GM12878 (cell line): Measurements from ENCODE around the gene PLA2G6. TPM values are rescaled to one million over a fixed set of nuclear protein-coding genes. Genes with fewer than 3 reads are reported as not detected.

Source experiments
- ATAC-seq: fragments of 200-7000 bp; cut with Tn5 transposase; 3 replicates; pipeline ENCODE4 v1.9.1; 2020; ENCODE audit warnings: mild to moderate bottlenecking, moderate library complexity
- BruUV-seq: library from RNA; stranded (reverse); fragments of 400-500 nt; replicated peaks from 2 replicates; lab custom pipeline; 2021; lab: Mats Ljungman, UMichigan
- CTCF ChIA-PET: fragments of 300-600 bp; sonication (Branson Sonifier 250); formaldehyde crosslinking; extraction: SDS; loops from one replicate; lab custom pipeline; 2021; ENCODE audit warnings: inconsistent platforms; lab: Yijun Ruan, JAX
- POLR2A ChIA-PET: fragments of 350-600 bp; formaldehyde crosslinking; extraction: SDS; loops from one replicate; lab custom pipeline; 2021; ENCODE audit warnings: inconsistent platforms; lab: Charles Lee
- RAD21 ChIA-PET: fragments of 300-600 bp; sonication (Branson Sonifier 250); formaldehyde crosslinking; loops from one replicate; lab custom pipeline; 2023; ENCODE audit warnings: antibody characterized with exemption; ENCODE audit not compliant: unreplicated experiment; lab: Charles Lee
- SMC1A ChIA-PET: fragments of 300-600 bp; sonication (Branson Sonifier 250); formaldehyde crosslinking; loops from one replicate; lab custom pipeline; 2023; ENCODE audit not compliant: unreplicated experiment, uncharacterized antibody; lab: Charles Lee
- DNase-seq: peaks from one replicate; pipeline ENCODE4 v3.0.0-alpha.2; 2011; ENCODE audit warnings: low read depth, low spot score
- FAIRE-seq: peaks from 3 replicates; lab custom pipeline; 2011; peaks lifted over from hg19 to GRCh38; lab: Jason Lieb, UNC
- H2AFZ ChIP-seq: 2 replicates; pipeline ENCODE4 v1.6.0; 2011; ENCODE audit warnings: low read depth, low read length, control low read depth; ENCODE audit not compliant: control insufficient read depth
- H3K27ac ChIP-seq: 2 replicates; pipeline ENCODE4 v1.5.1; 2011; ENCODE audit warnings: control low read depth; ENCODE audit not compliant: control insufficient read depth, insufficient read depth
- H3K27me3 ChIP-seq, 2 experiments: replicated peaks in 1 of 2; 2 replicates each; pipeline versions ENCODE4 v1.6.0 to v1.6.1; 2011; ENCODE audit warnings: low read length in 1 of 2; ENCODE audit not compliant: control insufficient read depth in 2 of 2, insufficient read depth in 2 of 2
- H3K36me3 ChIP-seq, 2 experiments: 2 replicates each; pipeline ENCODE4 v1.5.1; 2011; ENCODE audit warnings: low read length in 1 of 2; ENCODE audit not compliant: control insufficient read depth in 2 of 2, insufficient read depth in 2 of 2
- H3K4me1 ChIP-seq: 2 replicates; pipeline ENCODE4 v1.6.1; 2011; ENCODE audit warnings: mild to moderate bottlenecking, low read length, moderate library complexity, mixed read lengths; ENCODE audit not compliant: control insufficient read depth, insufficient read depth
- H3K4me2 ChIP-seq: 2 replicates; pipeline ENCODE4 v1.6.0; 2011; ENCODE audit warnings: control low read depth; ENCODE audit not compliant: control insufficient read depth, insufficient read depth
- H3K4me3 ChIP-seq: fragments of 200-600 bp; sonication (generic); 2 replicates; pipeline ENCODE4 v1.5.1; 2016
- H3K79me2 ChIP-seq: 2 replicates; pipeline ENCODE4 v1.6.0; 2011; ENCODE audit warnings: low read length; ENCODE audit not compliant: control insufficient read depth, insufficient read depth
- H3K9ac ChIP-seq: 2 replicates; pipeline ENCODE4 v1.8.0; 2011; ENCODE audit warnings: low read length, control low read depth, mixed read lengths; ENCODE audit not compliant: control insufficient read depth, insufficient read depth
- H3K9me3 ChIP-seq: replicated peaks from 3 replicates; pipeline ENCODE4 v1.5.1; 2011; ENCODE audit warnings: mild to moderate bottlenecking, low read length; ENCODE audit not compliant: control insufficient read depth, insufficient read depth
- H4K20me1 ChIP-seq: 2 replicates; pipeline ENCODE4 v1.6.0; 2011; ENCODE audit not compliant: control insufficient read depth, insufficient read depth
- ATF7 ChIP-seq: fragments of 450-650 bp; IDR thresholded peaks from 2 replicates; pipeline ENCODE4 v1.6.1; 2016; ENCODE audit warnings: low read depth, mild to moderate bottlenecking
- BHLHE40 ChIP-seq, 2 experiments: fragments of 450-650 bp in 1 of 2; IDR thresholded peaks; 2 replicates each; pipeline ENCODE4 v1.6.1; 2011 to 2017; ENCODE audit warnings: low read depth in 2 of 2, borderline replicate concordance in 1 of 2, improper control_type of control experiment in 1 of 2, low read length in 1 of 2, mild to moderate bottlenecking in 1 of 2
- BMI1 ChIP-seq: fragments of 450-650 bp; IDR thresholded peaks from 2 replicates; pipeline ENCODE4 v1.6.1; 2016; ENCODE audit warnings: mild to moderate bottlenecking, moderate library complexity, borderline replicate concordance
- CBFB ChIP-seq: IDR thresholded peaks from 2 replicates; pipeline ENCODE4 v1.6.1; 2016; ENCODE audit warnings: antibody characterized with exemption, low read depth
- FOXK2 ChIP-seq: fragments of 450-650 bp; IDR thresholded peaks from 2 replicates; pipeline ENCODE4 v1.6.1; 2017; ENCODE audit warnings: mild to moderate bottlenecking, moderate library complexity
- GABPA ChIP-seq: IDR thresholded peaks from 2 replicates; pipeline ENCODE4 v1.6.1; 2014; ENCODE audit warnings: antibody characterized with exemption, low read depth, mild to moderate bottlenecking, inconsistent platforms
- HDAC6 ChIP-seq: fragments of 200-600 bp; sonication (generic); IDR thresholded peaks from one replicate; pipeline ENCODE4 v1.8.0; 2017; ENCODE audit warnings: antibody characterized with exemption; ENCODE audit not compliant: unreplicated experiment
- KLF5 ChIP-seq: fragments of 450-650 bp; IDR thresholded peaks from 2 replicates; pipeline ENCODE4 v1.6.1; 2014; ENCODE audit warnings: mild to moderate bottlenecking; ENCODE audit not compliant: partially characterized antibody
- NFXL1 ChIP-seq: fragments of 450-650 bp; IDR thresholded peaks from 2 replicates; pipeline ENCODE4 v1.6.1; 2017; ENCODE audit warnings: antibody characterized with exemption, mild to moderate bottlenecking, borderline replicate concordance
- NR2C2 ChIP-seq: IDR thresholded peaks from 2 replicates; pipeline ENCODE4 v1.6.1; 2011; ENCODE audit warnings: borderline replicate concordance, low read depth; ENCODE audit not compliant: control insufficient read depth, insufficient read length
- RAD51 ChIP-seq: fragments of 450-650 bp; IDR thresholded peaks from 2 replicates; pipeline ENCODE4 v1.6.1; 2016; ENCODE audit warnings: moderate library complexity, mild to moderate bottlenecking, inconsistent platforms
- SREBF1 ChIP-seq: IDR thresholded peaks from 2 replicates; pipeline ENCODE4 v1.6.1; 2012; ENCODE audit warnings: mild to moderate bottlenecking, low read length
- SUZ12 ChIP-seq: fragments of 200-600 bp; sonication (generic); IDR thresholded peaks from one replicate; pipeline ENCODE4 v1.6.1; 2018; ENCODE audit warnings: antibody characterized with exemption, mild to moderate bottlenecking; ENCODE audit not compliant: unreplicated experiment
- TCF3 ChIP-seq: IDR thresholded peaks from 2 replicates; pipeline ENCODE4 v1.6.1; 2012; ENCODE audit warnings: low read depth, mild to moderate bottlenecking, low read length, borderline replicate concordance; ENCODE audit not compliant: insufficient read depth
- ZZZ3 ChIP-seq: IDR thresholded peaks from 2 replicates; pipeline ENCODE4 v1.6.1; 2011; ENCODE audit warnings: low read depth; ENCODE audit not compliant: control insufficient read depth, insufficient read length
- WGBS: methylation state at CpG from one replicate; pipeline ENCODE4 v1.1.6; 2016; ENCODE audit warnings: low lambda C conversion rate; ENCODE audit not compliant: insufficient replicate concordance, insufficient coverage; ENCODE audit errors: missing lambda C conversion rate; 5-methylcytosine and 5-hydroxymethylcytosine counted together
- in situ Hi-C: fragments of 300-500 bp; cut with MboI; formaldehyde crosslinking; loops from 9 replicates; pipeline ENCODE4 v1.14.3; 2018; ENCODE audit warnings: mixed read lengths
- intact Hi-C: fragments of 100-400 bp; cut with micrococcal nuclease; formaldehyde crosslinking; loops from one replicate; pipeline ENCODE4 v1.14.2; 2022; ENCODE audit not compliant: unreplicated experiment
- polyA plus RNA-seq, 11 experiments: library from polyadenylated mRNA; depleted of rRNA in 4 of 11; unstranded in 6 of 11; stranded (reverse) in 5 of 11; fragments of >200 nt; fragmentation: Nextera tagmentation in 4 of 11; fragmentation: Illumina TruSeq in 1 of 11; extraction: Ambion mirVana in 4 of 11; extraction: Trizol in 1 of 11; gene quantifications; 1 replicate in 1 of 11; 2 replicates in 10 of 11; pipeline versions ENCODE4 v1.2.1 to v1.2.3, GENCODE V29; 2011 to 2016; ENCODE audit warnings: inconsistent platforms in 2 of 11, missing spikeins in 2 of 11, low read depth in 1 of 11
- total RNA-seq, 4 experiments: library from RNA; depleted of rRNA in 3 of 4; stranded (reverse); fragments of >200 nt in 3 of 4; fragmentation: Illumina TruSeq in 1 of 4; extraction: Trizol in 1 of 4; gene quantifications; 2 replicates each; pipeline versions ENCODE4 v1.2.1 to v1.2.3, GENCODE V29; 2013 to 2021
- TF ChIP-seq, protein P1 (sequence below): fragments of 450-650 bp; IDR thresholded peaks from 2 replicates; pipeline ENCODE4 v1.6.1; 2017; ENCODE audit warnings: borderline replicate concordance
- TF ChIP-seq, protein P2 (sequence below): fragments of 450-650 bp; IDR thresholded peaks from 2 replicates; pipeline ENCODE4 v1.6.1; 2017; ENCODE audit warnings: antibody characterized with exemption, mild to moderate bottlenecking, moderate library complexity

PLA2G6 gene
- total and polyA plus RNA-seq, 10 of the 15 experiments (the other 5 are each of a cell fraction or from before 2014, with no cell fraction given): 0.15 to 42.2 (median 15.8) TPM

DNA sequence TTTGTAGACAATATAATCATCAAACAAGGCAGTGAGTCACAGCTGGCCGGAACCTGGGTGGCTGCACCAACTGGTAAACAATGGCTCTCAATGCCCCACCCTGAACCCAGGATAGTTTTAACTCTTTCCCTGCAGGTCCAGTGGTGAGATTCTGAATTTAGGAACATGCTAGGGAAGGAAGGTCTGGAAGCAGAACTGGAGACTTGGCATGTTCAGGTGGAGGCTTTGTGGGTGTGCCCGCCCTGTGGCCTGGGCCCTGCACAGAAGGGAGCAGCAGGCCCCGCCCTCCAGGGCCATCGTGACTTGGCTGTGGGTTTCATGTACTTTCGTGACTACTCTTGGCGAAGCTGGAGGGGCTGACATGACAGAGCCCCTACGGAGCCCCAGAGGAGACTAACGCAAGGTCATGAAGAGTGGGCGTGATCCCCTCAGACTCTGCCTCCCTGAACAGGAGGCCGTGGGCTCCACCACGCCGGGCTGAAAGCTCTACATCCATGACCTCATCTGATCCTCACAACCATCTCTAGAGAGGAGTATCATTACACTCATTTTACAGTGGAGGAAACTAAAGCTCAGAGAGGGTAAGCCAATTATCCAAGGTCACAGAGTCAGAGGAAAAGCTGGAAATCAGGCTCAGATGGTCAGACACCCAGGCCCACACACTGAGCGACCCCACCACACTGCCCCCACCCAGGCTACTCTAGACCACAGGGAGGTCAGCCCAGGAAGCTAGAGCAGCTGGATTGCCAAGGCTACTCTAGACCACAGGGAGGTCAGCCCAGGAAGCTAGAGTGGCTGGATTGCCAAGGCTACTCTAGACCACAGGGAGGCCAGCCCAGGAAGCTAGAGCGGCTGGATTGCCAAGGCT, 47.5 kb upstream of the PLA2G6 start:
- Histone ChIP-seq H4K20me1 (no peaks in the 10 kb centered on the region), H2AFZ (no peak overlapping the region), H3K4me2 (no peak overlapping the region), H3K27ac (no peak overlapping the region), H3K79me2 (no peaks in the 10 kb centered on the region), H3K4me1 (no peaks in the 10 kb centered on the region), H3K27me3 (no peaks in the 10 kb centered on the region), H3K4me3 (no peak overlapping the region), H3K9ac (no peak overlapping the region), H3K36me3 (peaks cover 3 to 5% of the 10 kb centered on the region in 2 experiments; a peak in 3 of 4 replicates), H3K9me3 (no peaks in the 10 kb centered on the region)
- DNase-seq: no peak
- BruUV-seq: no TSS peak
- 81% methylated on average over 14 of the region's 14 CpGs for WGBS
- no peak for FAIRE-seq
- in situ Hi-C loops (no loop called here), intact Hi-C loops (no loop called here)
- TF ChIP-seq TCF3: no peak
- TF ChIP-seq ZZZ3: no peak
- TF ChIP-seq, protein P1, sequence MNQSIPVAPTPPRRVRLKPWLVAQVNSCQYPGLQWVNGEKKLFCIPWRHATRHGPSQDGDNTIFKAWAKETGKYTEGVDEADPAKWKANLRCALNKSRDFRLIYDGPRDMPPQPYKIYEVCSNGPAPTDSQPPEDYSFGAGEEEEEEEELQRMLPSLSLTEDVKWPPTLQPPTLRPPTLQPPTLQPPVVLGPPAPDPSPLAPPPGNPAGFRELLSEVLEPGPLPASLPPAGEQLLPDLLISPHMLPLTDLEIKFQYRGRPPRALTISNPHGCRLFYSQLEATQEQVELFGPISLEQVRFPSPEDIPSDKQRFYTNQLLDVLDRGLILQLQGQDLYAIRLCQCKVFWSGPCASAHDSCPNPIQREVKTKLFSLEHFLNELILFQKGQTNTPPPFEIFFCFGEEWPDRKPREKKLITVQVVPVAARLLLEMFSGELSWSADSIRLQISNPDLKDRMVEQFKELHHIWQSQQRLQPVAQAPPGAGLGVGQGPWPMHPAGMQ: no peak
- no peak for TF ChIP-seq KLF5
- TF ChIP-seq, protein P2, sequence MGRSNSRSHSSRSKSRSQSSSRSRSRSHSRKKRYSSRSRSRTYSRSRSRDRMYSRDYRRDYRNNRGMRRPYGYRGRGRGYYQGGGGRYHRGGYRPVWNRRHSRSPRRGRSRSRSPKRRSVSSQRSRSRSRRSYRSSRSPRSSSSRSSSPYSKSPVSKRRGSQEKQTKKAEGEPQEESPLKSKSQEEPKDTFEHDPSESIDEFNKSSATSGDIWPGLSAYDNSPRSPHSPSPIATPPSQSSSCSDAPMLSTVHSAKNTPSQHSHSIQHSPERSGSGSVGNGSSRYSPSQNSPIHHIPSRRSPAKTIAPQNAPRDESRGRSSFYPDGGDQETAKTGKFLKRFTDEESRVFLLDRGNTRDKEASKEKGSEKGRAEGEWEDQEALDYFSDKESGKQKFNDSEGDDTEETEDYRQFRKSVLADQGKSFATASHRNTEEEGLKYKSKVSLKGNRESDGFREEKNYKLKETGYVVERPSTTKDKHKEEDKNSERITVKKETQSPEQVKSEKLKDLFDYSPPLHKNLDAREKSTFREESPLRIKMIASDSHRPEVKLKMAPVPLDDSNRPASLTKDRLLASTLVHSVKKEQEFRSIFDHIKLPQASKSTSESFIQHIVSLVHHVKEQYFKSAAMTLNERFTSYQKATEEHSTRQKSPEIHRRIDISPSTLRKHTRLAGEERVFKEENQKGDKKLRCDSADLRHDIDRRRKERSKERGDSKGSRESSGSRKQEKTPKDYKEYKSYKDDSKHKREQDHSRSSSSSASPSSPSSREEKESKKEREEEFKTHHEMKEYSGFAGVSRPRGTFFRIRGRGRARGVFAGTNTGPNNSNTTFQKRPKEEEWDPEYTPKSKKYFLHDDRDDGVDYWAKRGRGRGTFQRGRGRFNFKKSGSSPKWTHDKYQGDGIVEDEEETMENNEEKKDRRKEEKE: no peak
- no peak for TF ChIP-seq GABPA
- no peak for TF ChIP-seq BMI1
- no peak for TF ChIP-seq HDAC6
- no peak for TF ChIP-seq SREBF1
- TF ChIP-seq BHLHE40 (IDR thresholded peaks at IDR 0.05; ENCODE audit: borderline replicate concordance in 1 of 2, low read depth in 2 of 2, low read length in 1 of 2): no peak
- TF ChIP-seq SUZ12: no peak
- no peak for TF ChIP-seq CBFB
- no peak for TF ChIP-seq RAD51
- TF ChIP-seq ATF7: no peak
- no peak for TF ChIP-seq FOXK2
- TF ChIP-seq NR2C2: no peak
- TF ChIP-seq NFXL1: no peak
- RAD21 ChIA-PET: interaction anchor here (1.0 to 2.4 kb wide), 4 partner anchors 25 to 176 kb away, joined by 3 to 14 read pairs (median 8); no protein-coding TSS in a partner anchor
- POLR2A ChIA-PET: interaction anchor here (0.5 kb wide), 1 partner anchor 426 kb away, joined by 3 read pairs; no protein-coding TSS in a partner anchor
- SMC1A ChIA-PET: interaction anchor here (1.2 to 1.5 kb wide), 2 partner anchors 43 to 177 kb away, joined by 3 to 4 read pairs; no protein-coding TSS in a partner anchor
- CTCF ChIA-PET: interaction anchor here (0.8 to 4.3 kb wide), 8 partner anchors 9 to 176 kb away, joined by 3 to 22 read pairs (median 4); no protein-coding TSS in a partner anchor
- ATAC-seq: no peak
